Motor neuron (in vitro differentiated cells): ENCODE data around the gene PDLIM7. TPM values are rescaled to one million over a fixed set of nuclear protein-coding genes. Genes with fewer than 3 reads are reported as not detected.

Source experiments
- ATAC-seq, 8 experiments: fragments of 200-7000 bp; cut with Tn5 transposase; replicated peaks in 6 of 8; 2 replicates each; pipeline ENCODE4 v1.8.0; 2021; ENCODE audit warnings: mild to moderate bottlenecking in 8 of 8, moderate library complexity in 8 of 8
- H3K27ac ChIP-seq, 2 donors: fragments of 250-450 bp; sonication (Bioruptor Pico); 2 replicates each; pipeline ENCODE4 v1.9.0; 2021; ENCODE audit warnings: antibody characterized with exemption in 2 of 2, mild to moderate bottlenecking in 2 of 2, moderate library complexity in 1 of 2
- H3K4me1 ChIP-seq, 2 donors: fragments of 250-450 bp; sonication (Bioruptor Pico); replicated peaks in 1 of 2; 2 replicates each; pipeline ENCODE4 v1.6.1; 2021; ENCODE audit warnings: antibody characterized with exemption in 2 of 2, mild to moderate bottlenecking in 2 of 2, moderate library complexity in 1 of 2
- H3K4me3 ChIP-seq, 5 donors: fragments of 250-450 bp; sonication (Bioruptor Pico); 2 replicates each; pipeline ENCODE4 v1.9.0; 2021; ENCODE audit warnings: antibody characterized with exemption in 5 of 5, mild to moderate bottlenecking in 5 of 5, moderate library complexity in 4 of 5
- WGBS, 10 experiments: fragments of 450-650 bp; shearing (Covaris generic); methylation state at CpG; one replicate each; pipeline ENCODE4 v1.0.0; 2022; 5-methylcytosine and 5-hydroxymethylcytosine counted together
- in situ Hi-C, 9 experiments: fragments of 400-800 bp; cut with MboI; loops; one replicate each; pipeline ENCODE4 v1.15.0; 2021; ENCODE audit warnings: low sequenced_read_pairs in 9 of 9, low pct_unique_long_range_greater_than_20kb in 2 of 9; ENCODE audit not compliant: unreplicated experiment in 9 of 9
- total RNA-seq, 8 experiments: library from RNA; unstranded; fragments of 300-600 nt; gene quantifications; 2 replicates each; pipeline versions ENCODE4 v1.2.3 to v1.2.4, GENCODE V29; 2022

Gene PDLIM7
- total RNA-seq, 8 experiments from 2014 or later: 24.6 to 116 (median 54.3) TPM

- Histone ChIP-seq H3K27ac (peak within 1 kb of the TSS; percentile 98 to 99), H3K4me3 (peak within 1 kb of the TSS; percentile 71 to 98 (median 93)), H3K4me1 (peaks cover 43 to 44% of the 10 kb centered on the region in 2 donors)
- in situ Hi-C loops: no loop called here
- WGBS, 10 experiments: no CpG with 5 or more reads among the region's 69 CpGs
- peak; percentile 12 to 72 (median 50) for ATAC-seq
These were observed 23.9 kb downstream of the PDLIM7 start, which contains the start of gene DBN1 for GRCh38 chr5:177473443-177474001. DBN1 (minus strand) TSS chr5:177473634; CDS start chr5:177473521, 113 bp downstream.

GRCh38 chr5:177472460-177473442, 24.7 kb downstream of the PDLIM7 start:
- Histone ChIP-seq H3K4me1 (peaks cover 44 to 48% of the 10 kb centered on the region in 2 donors), H3K27ac (peak overlapping the region; percentile 98 to 99), H3K4me3 (peak overlapping the region; percentile 71 to 98 (median 93))
- in situ Hi-C loops: no loop called here
- ATAC-seq: peak; percentile 7 to 49 (median 42)
- 0% methylated on average over 1 of the region's 93 CpGs; no CpG with 5 or more reads in 9 of the 10 experiments for WGBS, 10 experiments

- ATAC-seq: peak in 3 of 8 experiments; percentile 1 to 11 (median 8)
- H3K4me1 ChIP-seq: peaks cover 44 to 48% of the 10 kb centered on the region in 2 donors
- in situ Hi-C loops: no loop called here
- peak overlapping the region; percentile 98 to 99 for H3K27ac ChIP-seq
- H3K4me3 ChIP-seq: peak overlapping the region; percentile 71 to 98 (median 93)
- 0 to 40% (median 0%) methylated on average over 1 to 4 of the region's 14 CpGs; no CpG with 5 or more reads in 5 of the 10 experiments for WGBS, 10 experiments
These were observed 25.6 kb downstream of the PDLIM7 start for GRCh38 chr5:177471610-177472356.

- peak overlapping the region; percentile 98 to 99 for H3K27ac ChIP-seq
- ATAC-seq: no peak
- H3K4me1 ChIP-seq: peaks cover 44 to 48% of the 10 kb centered on the region in 2 donors
- H3K4me3 ChIP-seq: peak overlapping the region in 4 of 5 donors; percentile 71 to 98 (median 92)
- in situ Hi-C loops: no loop called here
- WGBS, 10 experiments: 0 to 100% (median 92%) methylated on average over 1 to 4 of the region's 10 CpGs; no CpG with 5 or more reads in 6 of the 10 experiments
These were observed 26.5 kb downstream of the PDLIM7 start for GRCh38 chr5:177470759-177471536.

GRCh38 chr5:177469750-177470525, 27.5 kb downstream of the PDLIM7 start:
- WGBS, 10 experiments: 0 to 100% (median 64%) methylated on average over 1 to 5 of the region's 8 CpGs; no CpG with 5 or more reads in 4 of the 10 experiments
- H3K4me1 ChIP-seq: peaks cover 44 to 48% of the 10 kb centered on the region in 2 donors
- H3K27ac ChIP-seq: peak overlapping the region; percentile 35 to 81
- in situ Hi-C loops: no loop called here
- peak overlapping the region in 2 of 5 donors; percentile 3 to 6 for H3K4me3 ChIP-seq
- no peak for ATAC-seq

GRCh38 chr5:177468685-177469628, 28.4 kb downstream of the PDLIM7 start:
- peaks cover 37 to 42% of the 10 kb centered on the region in 2 donors for H3K4me1 ChIP-seq
- peak overlapping the region; percentile 53 to 81 for H3K27ac ChIP-seq
- peak overlapping the region in 2 of 5 donors; percentile 3 to 6 for H3K4me3 ChIP-seq
- WGBS, 10 experiments: 36 to 60% (median 39%) methylated on average over 1 to 4 of the region's 25 CpGs; no CpG with 5 or more reads in 7 of the 10 experiments
- peak; percentile 44 to 72 (median 66) for ATAC-seq
- in situ Hi-C loops: no loop called here

GRCh38 chr5:177468329-177468684, 29.1 kb downstream of the PDLIM7 start:
- H3K4me1 ChIP-seq: peaks cover 36 to 41% of the 10 kb centered on the region in 2 donors
- ATAC-seq: no peak
- 80 to 100% methylated on average over 1 of the region's 2 CpGs; no CpG with 5 or more reads in 8 of the 10 experiments for WGBS, 10 experiments
- no peak overlapping the region for H3K4me3 ChIP-seq
- peak overlapping the region; percentile 53 to 81 for H3K27ac ChIP-seq
- in situ Hi-C loops: no loop called here

- WGBS, 10 experiments: 96 to 100% (median 100%) methylated on average over 1 to 10 of the region's 31 CpGs; no CpG with 5 or more reads in 7 of the 10 experiments
- Histone ChIP-seq H3K27ac (no peak overlapping the region), H3K4me1 (peaks cover 36 to 41% of the 10 kb centered on the region in 2 donors), H3K4me3 (no peak overlapping the region)
- in situ Hi-C loops: no loop called here
- ATAC-seq: no peak
These were observed 30.0 kb downstream of the PDLIM7 start for GRCh38 chr5:177467436-177467835.

- 90 to 100% (median 100%) methylated on average over 1 to 8 of the region's 25 CpGs; no CpG with 5 or more reads in 5 of the 10 experiments for WGBS, 10 experiments
- H3K4me1 ChIP-seq: peaks cover 34 to 38% of the 10 kb centered on the region in 2 donors
- H3K27ac ChIP-seq: no peak overlapping the region
- in situ Hi-C loops: no loop called here
- H3K4me3 ChIP-seq: no peak overlapping the region
- no peak for ATAC-seq
These were observed 30.5 kb downstream of the PDLIM7 start for GRCh38 chr5:177466861-177467260.

- Histone ChIP-seq H3K4me3 (no peak overlapping the region), H3K4me1 (peaks cover 16 to 20% of the 10 kb centered on the region in 2 donors), H3K27ac (no peak overlapping the region)
- 78 to 99% (median 93%) methylated on average over 4 to 11 of the region's 11 CpGs; no CpG with 5 or more reads in 1 of the 10 experiments for WGBS, 10 experiments
- in situ Hi-C loops: no loop called here
- no peak for ATAC-seq
These were observed 32.4 kb downstream of the PDLIM7 start for GRCh38 chr5:177465044-177465443.
